Activated T-cell treated with anti-CD3 and anti-CD28 coated beads for 1 hour (primary cell): Measurements from ENCODE around the gene UBAP2.
"Not testable (repeated sequence)": the region's sequence is repeated elsewhere in the genome, so short reads cannot be mapped to it uniquely, and the experiment has no call there.

Experiments
- DNase-seq: peaks from one replicate; pipeline ENCODE4 v3.0.0-alpha.2; 2020; ENCODE audit warnings: low read depth

Gene UBAP2

DNA sequence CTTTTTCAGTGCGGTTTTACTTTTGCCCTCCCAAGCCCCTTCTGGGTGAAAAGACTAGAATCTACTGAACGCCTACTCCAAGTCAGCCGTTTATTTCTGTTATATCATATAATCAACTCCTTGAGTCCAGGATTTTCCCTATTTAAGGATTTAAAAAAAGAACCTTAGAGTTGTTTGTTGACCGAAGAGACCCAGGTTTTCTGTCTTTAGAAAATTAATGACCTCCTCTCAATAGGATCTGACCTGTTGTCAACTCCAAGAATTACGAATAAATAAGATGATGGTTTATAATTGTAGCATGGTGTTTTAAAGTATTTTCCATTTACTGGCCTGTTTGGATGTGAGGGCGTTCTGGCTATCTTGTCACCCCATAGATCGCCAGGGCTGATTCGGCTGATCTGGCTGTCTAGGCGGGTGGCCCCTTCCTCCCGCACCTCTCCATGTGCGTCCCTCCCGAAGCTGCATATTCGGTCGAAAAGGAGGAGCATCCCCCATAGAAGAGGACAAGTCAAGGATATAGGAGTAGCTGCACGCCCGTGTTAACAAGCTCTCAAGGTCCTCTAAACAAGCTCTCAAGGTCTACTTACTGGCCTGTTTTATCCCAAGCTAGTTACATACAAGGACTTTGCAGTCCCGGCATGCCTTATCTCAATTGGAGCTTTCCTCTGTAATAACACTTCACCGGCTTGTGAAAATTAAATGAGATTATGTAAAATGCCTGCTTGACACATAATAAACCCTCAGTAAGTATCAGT lies 1.1 kb upstream of the UBAP2 start:
- no peak for DNase-seq

DNA sequence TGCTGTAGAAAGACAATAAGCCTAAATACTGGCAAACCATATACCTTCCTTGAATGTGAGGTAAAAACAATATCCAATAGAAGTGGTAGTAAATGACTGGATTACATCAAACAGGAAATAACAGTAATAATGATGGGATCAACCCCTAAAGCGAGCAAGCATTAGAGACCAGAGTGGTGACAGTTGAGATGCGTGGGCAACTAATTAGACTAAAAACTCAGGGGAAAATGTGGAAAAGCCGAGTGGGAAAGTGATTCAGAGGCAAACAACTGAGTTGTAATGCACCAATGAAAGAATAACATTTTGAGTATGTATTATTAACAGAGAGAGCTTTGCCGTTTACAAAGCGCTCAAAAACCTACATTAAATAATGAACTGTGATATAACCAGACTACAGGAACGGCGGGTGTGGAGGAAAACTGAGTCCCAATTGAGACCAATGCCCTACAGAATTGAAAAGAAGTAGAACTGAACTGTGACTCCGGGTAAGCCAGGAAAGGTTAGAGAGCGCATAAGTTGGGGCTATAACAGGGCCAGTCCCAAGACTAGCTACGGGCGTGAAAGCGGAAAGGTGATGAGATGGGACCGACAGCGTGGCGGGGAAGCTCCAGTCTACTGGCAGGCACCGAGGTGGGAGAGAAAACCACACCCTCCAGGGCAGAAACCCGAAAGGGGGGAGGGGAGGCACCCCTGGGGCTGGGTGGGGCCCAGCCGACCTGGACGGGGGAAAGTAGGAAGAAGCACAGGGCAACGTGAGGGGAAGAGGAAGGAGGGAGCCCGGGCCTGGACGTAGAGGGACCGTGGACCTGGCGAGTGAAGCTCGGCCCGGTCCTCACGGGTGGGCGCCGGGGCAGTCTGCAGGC lies 592 bp downstream of the UBAP2 start:
- DNase-seq, result peak; percentile 34

- no peak for DNase-seq
Observed at GRCh38 chr9:34046784-34047379, 1.8 kb downstream of the UBAP2 start.

GRCh38 chr9:34045903-34046302 lies 2.8 kb downstream of the UBAP2 start:
- no peak for DNase-seq

DNA sequence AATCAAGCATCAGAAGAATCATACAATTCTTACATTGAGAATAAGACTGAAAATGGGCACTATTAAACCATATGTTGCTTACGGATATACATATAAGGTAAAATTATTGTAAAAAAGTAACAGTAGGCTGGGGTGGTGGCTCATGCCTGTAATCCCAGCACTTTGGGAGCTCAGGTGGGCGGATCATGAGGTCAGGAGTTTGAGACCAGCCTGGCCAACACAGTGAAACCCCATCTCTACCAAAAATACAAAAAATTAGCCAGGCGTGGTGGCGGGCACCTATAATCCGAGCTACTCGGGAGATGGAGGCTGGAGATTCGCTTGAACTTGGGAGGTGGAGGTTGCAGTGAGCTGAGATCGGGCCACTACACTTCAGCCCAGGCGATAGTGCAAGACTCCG lies 6.6 kb downstream of the UBAP2 start:
- not testable (repeated sequence) for DNase-seq

DNA sequence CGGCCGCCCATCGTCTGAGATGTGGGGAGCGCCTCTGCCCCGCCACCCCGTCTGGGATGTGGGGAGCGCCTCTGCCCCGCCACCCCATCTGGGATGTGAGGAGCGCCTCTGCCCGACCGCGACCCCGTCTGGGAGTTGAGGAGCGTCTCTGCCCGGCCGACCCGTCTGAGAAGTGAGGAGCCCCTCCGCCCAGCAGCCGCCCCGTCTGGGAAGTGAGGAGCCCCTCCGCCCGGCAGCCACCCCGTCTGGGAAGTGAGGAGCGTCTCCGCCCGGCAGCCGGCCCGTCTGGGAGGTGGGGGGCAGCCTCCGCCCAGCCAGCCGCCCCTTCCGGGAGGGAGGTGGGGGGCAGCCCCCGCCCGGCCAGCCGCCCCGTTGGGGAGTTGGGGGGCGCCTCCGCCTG lies 9.8 kb downstream of the UBAP2 start:
- not testable (repeated sequence) for DNase-seq

- no peak for DNase-seq
Observed at GRCh38 chr9:34037626-34038025, 11.1 kb downstream of the UBAP2 start.

- no peak for DNase-seq
Observed at GRCh38 chr9:34036625-34037024, 12.1 kb downstream of the UBAP2 start.

- no peak for DNase-seq
Observed at GRCh38 chr9:34035656-34036055, 13.0 kb downstream of the UBAP2 start.

GRCh38 chr9:34034698-34035065 lies 14.0 kb downstream of the UBAP2 start:
- DNase-seq, result no peak

DNA sequence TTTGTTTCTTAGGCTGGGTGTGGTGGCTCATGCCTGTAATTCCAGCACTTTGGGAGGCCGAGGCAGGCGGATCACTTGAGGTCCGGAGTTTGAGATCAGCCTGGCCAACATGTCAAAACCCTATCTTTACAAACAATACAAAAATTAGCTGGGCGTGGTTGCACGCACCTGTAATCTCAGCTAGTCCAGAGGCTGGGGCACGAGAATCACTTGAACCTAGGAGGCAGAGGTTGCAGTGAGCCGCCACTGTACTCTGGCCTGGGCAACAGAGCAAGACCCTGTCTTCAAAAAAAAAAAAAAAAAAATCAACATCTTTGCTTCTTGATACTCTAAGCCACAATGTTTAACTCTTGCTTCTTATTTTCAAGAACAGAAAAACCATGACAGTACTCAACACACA lies 16.1 kb downstream of the UBAP2 start:
- no peak for DNase-seq

DNA sequence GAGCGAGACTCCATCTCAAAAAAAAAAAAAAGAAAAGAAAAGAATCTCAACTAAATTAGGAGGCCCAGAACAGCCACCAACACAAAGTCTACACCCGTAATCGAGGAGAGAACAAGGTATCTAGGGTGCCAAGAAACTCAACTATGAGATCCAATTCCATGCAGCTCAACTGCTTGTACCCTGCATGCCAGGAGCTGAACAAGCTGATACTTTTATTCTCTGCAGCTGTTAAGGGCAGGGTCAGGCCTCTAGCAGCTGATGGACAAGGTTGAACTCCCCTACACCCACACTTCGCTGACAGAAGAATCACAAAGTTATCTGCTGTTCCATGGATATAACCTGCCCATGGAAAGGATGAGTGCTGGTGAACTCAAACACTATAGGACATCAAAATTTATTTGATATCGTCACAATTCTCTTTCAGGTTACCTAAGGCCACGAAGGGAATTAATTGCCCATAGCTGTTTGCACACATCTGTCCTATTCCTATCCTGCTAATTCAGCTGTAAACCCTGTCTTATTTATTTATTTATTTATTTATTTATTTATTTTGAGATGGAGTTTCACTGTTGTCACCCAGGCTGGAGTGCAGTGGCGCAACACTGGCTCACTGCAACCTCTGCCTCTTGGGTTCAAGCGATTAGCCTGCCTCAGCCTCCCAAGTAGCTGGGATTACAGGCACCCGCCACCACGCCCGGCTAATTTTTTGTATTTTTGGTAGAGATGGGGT lies 20.7 kb downstream of the UBAP2 start:
- DNase-seq, result no peak

GRCh38 chr9:34025811-34026210 lies 22.9 kb downstream of the UBAP2 start:
- DNase-seq, result no peak

GRCh38 chr9:34025062-34025461 lies 23.6 kb downstream of the UBAP2 start:
- no peak for DNase-seq

DNA sequence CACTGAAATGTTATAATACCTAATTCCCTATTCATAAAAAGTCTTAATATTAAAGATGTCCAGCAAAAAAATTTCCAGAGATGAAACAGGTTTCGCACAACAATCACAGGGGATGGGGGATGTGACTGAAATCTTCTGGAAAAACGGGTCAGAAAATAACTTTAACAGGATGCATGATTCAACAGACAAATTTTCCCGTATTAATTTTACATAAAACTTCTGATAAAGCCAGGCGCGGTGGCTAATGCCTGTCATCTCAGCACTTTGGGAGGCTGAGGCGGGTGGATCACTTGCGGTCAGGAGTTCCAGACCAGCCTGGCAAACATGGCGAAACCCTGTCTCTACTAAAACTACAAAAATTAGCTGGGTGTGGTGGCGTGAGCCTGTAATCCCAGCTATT lies 24.2 kb downstream of the UBAP2 start:
- DNase-seq, result not testable (repeated sequence)

- no peak for DNase-seq
Observed at GRCh38 chr9:34016149-34016548, 32.5 kb downstream of the UBAP2 start.

DNA sequence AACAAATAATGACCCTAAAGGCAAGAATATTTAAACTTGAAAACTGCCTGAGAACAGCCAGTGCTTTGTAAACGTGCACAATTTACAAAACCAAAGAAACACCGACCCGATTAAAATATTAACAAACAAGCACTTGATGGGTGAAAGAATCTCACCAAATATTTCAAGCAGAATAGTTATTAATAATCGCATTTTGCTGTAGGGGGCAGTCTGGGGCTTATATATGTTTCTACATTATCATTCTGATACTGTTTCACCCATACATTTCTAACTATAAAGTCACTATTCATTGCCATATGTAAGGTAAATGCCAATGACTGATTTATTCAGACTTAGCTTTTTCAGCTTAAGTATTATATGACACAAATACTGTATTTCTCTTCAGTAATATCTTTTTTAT lies 37.7 kb downstream of the UBAP2 start:
- no peak for DNase-seq

DNA sequence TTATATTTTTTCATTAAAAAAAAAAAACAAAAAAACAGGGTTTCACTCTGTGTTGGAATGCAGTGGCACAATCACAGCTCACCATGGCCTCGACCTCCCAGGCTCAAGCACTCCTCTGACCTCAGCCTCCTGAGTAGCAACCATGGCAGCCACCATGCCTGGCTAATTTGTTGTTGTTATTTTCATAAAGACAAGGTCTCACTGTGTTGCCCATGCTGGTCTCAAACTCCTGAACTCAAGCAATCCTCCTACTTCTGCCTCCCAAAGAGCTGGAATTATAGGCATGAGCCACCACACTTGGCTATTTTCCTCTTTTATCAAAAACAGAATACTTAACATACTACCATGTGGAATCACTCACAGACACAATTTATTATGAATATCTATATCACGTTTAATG lies 46.7 kb downstream of the UBAP2 start:
- DNase-seq, result no peak

GRCh38 chr9:34001298-34001697 lies 47.4 kb downstream of the UBAP2 start:
- DNase-seq, result no peak

DNA sequence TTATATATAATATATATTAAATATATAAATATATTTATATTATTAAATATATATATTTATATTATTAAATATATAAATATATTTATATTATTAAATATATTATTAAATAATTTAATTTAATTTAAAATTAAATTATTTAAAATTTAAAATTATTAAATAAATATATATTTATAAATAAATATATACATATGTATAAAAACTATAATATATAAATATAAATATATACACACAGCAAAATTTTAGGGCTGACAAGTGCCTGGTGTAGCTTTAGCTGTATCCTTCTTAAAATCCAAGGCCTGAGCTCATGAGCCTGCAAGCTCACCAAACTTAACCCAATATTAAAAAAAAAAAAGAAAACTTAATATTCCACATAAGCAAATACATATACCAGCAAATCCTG lies 53.2 kb downstream of the UBAP2 start:
- DNase-seq, result no peak

DNA sequence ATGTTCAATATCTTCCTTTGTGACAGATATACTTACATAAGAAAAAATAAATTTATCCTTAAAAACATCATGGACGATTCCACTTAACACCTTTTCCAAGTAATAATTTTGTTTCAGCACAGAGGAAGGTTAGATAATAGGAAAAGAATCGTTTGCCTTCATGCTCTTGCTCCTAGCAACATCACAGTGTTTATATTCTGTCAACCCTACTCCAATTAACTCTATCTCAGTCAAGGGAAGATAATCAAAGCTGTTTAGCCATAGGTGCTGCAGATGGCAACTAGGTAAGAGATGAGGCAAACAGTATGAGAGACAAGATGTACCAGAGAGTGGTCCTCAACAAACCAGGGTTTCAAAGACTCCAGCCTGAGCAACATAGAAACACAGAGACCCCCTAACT lies 55.6 kb downstream of the UBAP2 start:
- no peak for DNase-seq

- no peak for DNase-seq
Observed at GRCh38 chr9:33992632-33993031, 56.1 kb downstream of the UBAP2 start.
